Astrocyte (in vitro differentiated cells and primary cell): ENCODE measurements around the gene SYT2.

Experiments
- EZH2 ChIP-seq: IDR thresholded peaks from 2 replicates; pipeline ENCODE4 v1.6.1; 2012; ENCODE audit warnings: mild to moderate bottlenecking, low read length, inconsistent platforms; ENCODE audit not compliant: insufficient read depth
- TF ChIP-seq, protein P1 (sequence below): IDR thresholded peaks from 2 replicates; pipeline ENCODE4 v1.5.1; 2011; ENCODE audit warnings: low read depth, mild to moderate bottlenecking, inconsistent platforms, low read length, moderate library complexity; ENCODE audit not compliant: insufficient read depth

DNA sequence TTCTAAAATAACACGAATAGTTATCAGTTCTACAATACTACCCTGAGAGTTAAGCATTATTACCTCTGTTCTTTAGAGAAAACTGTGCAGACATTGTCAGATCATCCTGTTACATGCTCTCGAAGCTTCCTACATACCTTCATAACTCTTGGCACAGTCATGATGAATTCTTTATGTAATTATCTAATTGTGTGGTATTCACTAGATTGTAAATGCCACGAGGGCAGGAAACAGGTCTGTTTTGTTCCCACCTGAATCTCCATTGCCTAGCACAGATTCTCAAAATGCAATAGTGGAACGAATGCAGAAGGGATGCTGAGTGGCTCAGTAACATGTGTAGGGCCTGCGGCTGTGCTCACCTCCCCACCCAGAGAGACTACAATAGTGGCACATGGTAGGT, 3.4 kb downstream of the SYT2 start:
- TF ChIP-seq, protein P1, sequence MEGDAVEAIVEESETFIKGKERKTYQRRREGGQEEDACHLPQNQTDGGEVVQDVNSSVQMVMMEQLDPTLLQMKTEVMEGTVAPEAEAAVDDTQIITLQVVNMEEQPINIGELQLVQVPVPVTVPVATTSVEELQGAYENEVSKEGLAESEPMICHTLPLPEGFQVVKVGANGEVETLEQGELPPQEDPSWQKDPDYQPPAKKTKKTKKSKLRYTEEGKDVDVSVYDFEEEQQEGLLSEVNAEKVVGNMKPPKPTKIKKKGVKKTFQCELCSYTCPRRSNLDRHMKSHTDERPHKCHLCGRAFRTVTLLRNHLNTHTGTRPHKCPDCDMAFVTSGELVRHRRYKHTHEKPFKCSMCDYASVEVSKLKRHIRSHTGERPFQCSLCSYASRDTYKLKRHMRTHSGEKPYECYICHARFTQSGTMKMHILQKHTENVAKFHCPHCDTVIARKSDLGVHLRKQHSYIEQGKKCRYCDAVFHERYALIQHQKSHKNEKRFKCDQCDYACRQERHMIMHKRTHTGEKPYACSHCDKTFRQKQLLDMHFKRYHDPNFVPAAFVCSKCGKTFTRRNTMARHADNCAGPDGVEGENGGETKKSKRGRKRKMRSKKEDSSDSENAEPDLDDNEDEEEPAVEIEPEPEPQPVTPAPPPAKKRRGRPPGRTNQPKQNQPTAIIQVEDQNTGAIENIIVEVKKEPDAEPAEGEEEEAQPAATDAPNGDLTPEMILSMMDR: no peak
- no peak for TF ChIP-seq EZH2
